Limb (tissue), 2 donors: Measurements from ENCODE around the gene ABHD8.
A peak's percentile ranks its signal among the peaks of the same experiment; 100 is the strongest.

Experiments used
- DNase-seq, 2 donors: peaks; one replicate each; pipeline ENCODE4 v3.0.0-alpha.2; 2016; ENCODE audit errors: extremely low spot score in 2 of 2

The ABHD8 gene

DNA sequence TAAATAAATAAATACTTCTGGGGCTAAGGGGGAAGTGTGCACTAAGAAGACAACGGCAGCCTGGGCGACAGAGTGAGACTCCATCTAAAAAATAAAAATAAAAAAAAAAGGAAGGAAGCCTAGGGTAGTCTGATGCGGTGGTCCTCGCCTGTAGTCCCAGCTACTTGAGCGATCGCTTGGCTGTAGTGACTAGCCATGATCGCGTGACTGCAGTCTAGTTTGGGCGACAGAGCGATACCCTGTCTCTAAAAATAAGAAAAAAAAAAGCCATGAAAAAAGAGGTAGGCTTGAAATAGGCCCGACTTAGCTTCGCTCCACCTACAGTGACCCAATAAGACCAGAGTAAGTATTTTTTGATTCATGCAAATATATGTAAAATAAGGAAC lies 36.6 kb downstream of the ABHD8 start:
- DNase-seq = no peak

DNA sequence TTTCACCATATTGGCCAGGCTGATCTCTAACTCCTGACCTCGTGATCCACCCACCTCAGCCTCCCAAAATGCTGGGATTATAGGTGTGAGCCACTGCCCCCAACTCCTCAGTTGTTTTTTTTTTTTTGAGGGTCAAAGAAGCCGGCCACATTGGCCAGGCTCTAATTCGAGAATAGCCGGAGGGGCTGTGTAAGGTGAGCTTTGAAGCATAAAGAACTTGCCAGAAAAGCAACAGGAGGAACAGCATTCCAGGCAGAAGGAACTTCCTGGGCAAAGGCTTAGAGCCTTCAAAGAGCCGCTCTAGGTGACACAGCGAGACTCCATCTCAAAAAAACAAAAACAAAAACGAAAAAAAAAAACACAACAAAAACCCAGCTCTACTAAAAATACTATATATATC lies 37.2 kb downstream of the ABHD8 start:
- DNase-seq = no peak

DNA sequence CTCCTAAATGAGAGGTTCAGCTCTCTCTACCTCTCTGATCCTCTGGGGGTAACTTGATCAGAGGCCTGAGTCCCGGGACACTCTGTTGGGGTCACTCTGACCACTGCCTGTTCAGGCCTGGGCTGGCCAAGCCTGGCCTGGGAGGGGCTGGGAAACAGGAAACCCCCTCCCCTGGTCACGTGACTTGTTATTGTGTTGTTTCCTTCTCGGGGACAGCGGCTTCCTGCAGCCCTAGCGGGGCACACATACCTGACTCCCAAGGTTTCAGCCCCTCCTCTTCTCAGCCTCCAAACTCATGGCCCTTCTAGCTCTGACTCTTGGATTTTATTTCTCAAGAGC lies 38.6 kb downstream of the ABHD8 start, which contains the start of gene USHBP1:
Gene USHBP1, minus strand, starts transcription at position 105 of the 339 bp plus-strand sequence. CDS start 446 bp downstream, outside the sequence.
- no peak for DNase-seq

DNA sequence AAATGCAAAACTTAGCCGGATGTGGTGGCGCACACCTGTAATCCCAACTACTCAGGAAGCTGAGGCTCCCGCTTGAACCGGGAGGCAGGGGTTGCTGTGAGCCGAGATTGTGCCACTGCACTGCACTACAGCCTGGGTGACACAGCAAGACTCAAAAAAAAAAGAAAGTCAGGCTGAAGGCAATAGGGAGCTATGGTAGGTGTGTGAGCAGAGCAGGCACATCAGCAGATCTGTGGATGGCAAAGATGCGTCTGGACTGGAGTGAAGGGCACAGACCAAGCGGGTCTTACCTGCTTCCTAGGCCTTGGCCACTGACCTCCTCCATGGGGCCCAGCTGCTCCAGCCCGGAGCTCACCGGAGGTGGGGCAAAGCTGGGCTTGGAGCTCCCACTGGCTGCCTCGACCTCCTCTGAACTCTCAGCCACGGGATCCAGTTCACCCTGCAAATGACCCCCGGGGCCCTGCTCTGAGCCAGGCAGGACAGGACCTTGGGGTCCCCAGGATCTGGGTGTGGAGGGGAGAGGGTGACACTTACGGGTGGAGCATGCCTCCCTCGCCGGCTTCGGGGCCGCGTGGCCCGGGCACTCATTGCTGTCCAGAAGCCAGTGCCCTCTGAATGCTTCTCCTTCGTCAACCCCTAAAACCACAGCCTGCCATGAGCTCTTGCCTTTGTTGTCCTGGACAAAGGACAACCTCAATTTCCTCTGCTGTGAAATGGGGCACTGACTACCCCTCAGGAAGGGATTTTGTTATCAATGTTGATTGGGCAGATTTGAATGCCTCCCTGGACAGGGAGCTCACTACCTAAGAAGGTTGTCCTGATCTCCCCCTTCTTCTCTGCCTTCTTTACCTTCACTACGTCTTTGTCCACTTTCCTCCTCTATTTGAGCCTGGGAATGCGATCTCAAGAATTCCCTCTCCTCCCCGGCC lies 39.2 kb downstream of the ABHD8 start:
- no peak for DNase-seq

DNA sequence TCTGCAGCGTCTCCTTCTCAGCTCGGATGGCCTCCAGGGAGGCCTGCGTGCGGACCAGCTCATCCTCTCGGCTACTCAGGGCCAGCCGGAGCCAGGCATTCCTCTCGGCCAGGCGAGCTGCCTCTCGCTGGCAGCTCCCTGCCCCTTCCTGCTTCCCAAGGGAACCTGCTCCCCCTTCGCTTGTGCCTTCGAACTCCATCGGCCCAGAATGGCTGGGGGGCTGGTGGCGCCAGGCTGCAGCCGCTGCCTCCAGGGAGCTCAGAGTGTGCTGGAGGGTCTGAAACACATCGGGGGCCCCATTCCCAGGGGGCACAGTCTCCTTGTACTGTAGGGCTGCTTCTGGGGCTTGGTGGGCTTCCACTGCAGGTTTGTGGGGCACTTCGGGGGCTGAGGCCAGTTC lies 40.7 kb downstream of the ABHD8 start:
- no peak for DNase-seq

DNA sequence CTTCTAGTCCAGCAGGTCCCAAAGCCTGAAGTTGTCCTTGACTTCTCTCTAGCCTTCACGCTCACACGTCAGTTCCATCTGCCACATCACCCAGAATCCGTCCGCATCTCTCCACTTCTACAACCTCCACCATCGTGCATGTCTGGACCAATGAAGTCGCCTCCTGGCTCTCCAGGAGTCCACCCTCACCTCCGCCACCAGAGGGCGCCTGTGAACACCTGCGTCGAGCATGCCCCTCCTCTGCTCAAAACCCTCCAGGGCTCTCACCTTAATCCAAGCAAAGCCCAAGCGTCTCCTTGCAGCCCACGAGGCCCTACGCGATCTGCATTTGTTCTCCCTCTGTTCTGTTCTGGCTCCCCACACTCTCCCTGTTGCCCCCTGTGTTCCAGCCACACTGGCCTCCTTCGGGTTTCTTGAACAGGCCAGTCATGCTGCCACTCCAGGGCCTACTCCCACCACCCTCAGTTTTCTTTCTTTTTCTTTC lies 42.3 kb downstream of the ABHD8 start:
- peak in 1 of 2 donors; percentile 71 for DNase-seq

DNA sequence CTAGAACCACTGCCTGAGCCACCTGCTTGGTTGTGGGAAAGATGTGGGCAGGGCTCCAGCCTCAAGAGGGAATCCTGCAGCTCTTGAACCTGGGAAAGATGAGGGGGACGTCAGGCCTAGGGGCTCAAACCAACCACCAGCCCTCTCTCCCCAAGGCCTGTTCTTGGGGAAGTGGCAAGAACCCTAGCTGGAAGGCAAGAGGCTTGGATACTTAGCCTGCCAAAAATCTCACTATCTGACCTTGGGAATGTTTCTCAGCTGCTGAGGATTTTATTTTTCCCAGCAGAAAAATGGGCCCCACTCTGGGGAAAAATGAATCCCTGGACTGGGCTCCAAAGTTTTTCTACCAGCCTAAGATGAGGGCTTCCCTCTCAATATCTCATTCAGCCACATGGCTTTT lies 43.3 kb downstream of the ABHD8 start:
- DNase-seq = no peak

DNA sequence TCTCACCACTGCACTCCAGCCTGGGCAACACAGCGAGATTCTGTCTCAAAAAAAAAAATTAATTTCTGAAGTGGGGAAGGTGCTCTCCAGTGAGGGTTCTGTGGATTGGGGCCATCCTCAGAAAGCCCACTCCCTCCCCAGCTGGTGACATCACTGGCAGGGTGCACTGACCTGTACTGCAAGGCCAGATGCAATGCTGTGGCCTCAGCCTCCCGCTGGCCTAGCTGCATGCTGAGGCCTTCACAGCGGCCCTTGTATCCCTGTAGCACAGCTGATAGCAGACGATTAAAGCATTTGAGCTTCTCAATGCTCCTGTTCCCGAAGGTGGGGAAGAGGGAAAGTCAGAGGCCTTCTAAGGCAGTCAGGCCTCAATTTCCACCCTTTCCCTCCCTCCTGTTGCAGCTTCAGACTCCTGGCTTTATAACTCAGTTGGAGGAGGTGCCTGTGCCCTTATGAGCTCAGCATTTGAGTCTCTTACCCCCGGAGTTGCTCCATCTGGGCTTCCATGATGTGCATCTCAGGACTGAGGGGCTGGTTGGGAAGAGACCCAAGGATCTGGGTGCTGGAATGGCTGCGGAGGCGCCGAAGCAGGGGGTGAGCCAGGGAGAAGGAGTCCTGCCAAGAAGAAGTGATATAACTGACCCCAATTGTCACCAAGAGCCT lies 44.0 kb downstream of the ABHD8 start:
- DNase-seq = no peak

DNA sequence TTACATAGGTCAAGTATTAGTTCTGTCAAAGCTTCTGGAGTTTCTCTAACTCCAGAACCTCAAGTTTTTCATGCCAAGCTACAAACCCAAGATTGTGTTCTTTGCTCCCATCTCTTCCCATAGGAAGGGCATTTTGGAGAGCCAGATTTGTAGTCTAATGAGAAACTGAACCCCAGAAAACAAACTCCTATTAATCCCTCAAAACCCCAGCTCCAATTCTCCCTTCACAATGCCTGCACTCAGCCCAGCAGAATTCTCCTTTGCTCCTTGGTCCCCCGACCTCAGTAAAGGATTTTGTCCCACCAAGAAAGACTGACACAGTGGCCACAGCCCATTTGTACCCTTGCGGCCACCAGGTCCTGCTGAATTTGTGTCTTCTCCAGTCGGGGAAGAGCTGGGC lies 47.1 kb downstream of the ABHD8 start:
- DNase-seq = no peak

DNA sequence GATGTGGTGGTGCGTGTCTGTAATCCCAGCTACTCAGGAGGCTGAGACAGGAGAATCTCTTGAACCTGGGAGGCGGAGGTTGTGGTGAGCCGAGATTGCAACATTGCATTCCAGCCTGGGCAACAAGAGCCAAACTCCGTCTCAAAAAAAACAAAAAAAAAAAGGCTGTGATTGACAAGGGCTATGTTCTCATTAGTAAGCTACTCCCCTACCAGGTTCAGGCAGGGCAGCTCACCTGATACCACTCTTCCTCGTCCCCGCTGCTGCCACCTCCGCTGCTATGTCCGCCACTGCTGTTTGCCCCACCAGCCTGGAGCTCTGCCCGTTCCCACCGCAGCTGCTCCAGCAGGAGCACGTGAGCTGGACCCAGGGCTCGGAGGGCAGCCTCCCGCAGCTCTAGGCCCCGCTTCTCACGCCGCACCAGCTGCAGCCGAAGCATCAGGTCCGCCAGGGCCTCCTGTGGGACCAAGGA lies 48.0 kb downstream of the ABHD8 start:
- DNase-seq = no peak

DNA sequence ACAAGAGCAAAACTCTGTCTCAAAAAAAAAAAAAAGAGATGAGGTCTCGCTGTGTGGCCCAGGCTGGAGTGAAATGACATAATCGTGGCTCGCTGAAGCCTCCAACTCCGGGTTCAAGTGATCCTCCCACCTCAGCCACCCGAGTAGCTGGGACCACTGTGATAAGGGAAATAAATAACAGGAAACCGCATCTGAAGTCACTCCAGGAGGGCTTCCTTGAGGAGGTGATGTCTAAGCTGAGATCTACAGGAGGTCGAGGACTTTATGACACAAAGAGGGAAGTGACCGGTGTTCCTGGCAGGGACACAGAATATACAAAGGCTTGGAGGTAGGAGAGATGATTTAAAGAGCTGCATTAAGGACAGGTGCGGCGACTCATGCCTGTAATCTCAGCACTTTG lies 48.6 kb downstream of the ABHD8 start:
- DNase-seq = no peak

DNA sequence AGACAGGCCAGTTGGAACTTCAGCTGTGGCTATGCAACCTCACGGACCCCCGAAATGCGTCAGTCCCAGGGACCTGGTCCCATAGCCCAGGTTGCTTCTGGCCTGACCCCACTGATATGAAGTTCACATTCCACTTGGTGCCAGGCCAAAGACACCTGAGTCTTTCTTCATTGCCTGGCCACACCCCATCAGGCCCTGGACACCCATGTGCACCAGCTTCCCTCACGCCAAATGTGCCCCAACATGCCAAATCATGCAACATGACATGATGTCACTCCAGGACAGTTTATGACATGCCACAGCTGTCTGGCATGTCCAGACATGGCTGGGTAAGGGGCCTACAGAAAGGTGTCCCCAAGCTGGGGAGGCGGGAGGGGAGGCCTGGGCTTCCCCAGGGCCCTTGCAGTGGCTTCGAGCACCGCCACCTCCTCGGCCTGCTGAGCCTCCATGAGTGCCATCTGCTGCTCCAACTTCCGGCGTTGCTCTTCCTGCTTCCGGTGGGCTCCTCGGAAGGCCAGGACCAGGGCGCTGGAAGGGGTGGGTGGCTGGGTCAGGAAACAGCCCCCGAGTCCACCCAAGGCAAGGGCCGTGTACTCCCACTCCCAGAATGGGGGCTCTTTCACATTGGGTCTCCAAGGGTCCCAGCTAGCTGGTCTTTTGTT lies 53.2 kb downstream of the ABHD8 start:
- DNase-seq = no peak

DNA sequence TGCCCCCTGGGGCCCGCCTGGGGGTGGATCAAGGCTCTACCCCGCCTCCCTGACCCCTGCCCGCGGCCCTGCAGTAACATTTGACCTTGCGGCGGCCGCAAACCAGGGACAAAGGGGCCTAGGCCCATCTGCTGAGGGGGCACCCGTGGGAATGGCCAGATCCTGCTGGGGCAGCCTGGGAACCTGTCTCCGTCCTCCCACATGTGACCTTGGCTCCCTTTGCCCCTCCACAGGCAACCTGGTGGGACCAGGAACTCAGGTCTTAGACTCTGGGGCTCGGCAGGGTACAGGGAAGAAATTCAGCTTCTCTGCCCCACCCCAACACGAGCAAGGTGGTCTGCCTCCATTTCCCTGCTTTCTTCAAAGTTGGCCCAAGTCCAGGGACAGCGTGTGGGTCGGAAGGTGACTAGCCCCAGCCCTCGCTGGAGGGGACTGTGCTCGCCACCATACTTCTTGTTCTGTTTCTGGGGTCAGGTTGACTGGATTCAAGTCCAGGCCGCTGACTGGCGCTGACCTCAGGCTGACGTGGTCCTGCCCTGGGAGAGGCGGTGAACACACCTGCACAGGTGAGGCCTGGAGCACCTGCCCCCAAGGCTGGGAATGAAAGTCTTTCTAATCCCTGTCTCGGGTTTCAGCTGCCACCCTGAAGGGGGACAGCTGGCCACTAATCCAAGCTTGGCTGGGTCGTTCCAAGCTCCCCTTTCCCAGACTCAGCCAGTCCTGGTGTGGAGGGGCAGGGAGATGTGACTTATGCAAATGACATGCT lies 55.0 kb downstream of the ABHD8 start:
- no peak for DNase-seq

DNA sequence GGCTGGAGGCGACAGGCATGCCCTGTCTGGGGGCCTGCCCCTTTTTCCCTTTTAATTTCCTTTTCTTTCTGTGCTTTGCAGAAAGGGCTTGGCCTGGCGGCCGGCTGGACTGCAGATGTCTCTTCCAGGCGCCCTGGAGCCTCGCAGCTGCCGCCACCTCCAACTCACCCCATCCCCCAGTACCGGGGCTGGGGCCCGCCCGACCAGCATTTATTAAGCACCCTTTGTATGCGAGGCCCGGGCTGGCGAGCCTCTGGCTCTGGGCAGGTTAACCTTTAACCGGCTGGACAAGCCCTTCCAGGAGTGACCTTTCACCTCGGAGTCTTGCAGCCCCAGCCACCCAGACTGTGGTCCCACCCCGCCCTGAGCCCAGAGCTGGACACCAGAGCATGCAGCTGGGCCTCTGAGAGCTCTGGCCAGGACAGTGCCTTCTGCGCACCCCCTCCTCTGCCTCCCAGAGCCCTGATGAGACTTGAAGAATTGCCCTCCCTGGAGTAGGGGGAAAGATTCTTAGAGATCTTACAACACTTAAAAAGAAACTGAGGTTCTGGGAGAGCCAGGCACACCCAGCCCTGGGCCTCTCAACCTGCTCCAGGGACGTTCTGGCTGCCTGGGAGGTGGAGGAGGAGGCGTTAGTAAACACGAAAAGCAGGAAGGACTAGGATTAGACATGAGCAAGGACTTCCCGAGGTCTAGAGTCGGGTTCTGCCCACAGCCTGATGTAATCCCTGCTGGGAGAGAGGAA lies 56.4 kb downstream of the ABHD8 start:
- peak in 1 of 2 donors; percentile 52 for DNase-seq

DNA sequence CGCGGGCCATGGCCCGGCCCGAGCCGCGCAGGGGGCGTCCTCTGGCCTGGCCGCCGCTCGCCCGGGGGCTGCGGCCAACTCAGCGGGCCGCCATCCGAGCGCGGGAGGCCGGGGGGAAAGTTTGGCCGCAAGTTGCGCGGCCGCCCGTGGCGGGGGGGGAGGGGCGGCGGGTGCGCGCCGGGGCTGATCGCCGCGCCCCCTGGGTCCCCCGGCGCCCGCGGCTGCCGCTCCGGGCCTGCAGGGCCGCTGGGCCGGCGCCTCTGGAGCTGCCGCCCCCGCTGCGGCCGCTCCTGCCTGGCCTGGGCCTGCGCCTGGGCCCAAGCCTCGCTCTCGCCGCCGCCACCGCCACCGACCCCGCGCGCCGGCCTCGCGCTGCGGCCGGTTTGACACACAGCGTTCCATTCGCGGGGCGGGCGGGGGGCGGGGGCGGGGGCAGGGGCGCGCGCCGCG lies 57.7 kb downstream of the ABHD8 start, which contains the start of gene NR2F6:
Gene NR2F6, minus strand, starts transcription at position 385 of the 450 bp plus-strand sequence. CDS start 699 bp downstream, outside the sequence.
- no peak for DNase-seq

DNA sequence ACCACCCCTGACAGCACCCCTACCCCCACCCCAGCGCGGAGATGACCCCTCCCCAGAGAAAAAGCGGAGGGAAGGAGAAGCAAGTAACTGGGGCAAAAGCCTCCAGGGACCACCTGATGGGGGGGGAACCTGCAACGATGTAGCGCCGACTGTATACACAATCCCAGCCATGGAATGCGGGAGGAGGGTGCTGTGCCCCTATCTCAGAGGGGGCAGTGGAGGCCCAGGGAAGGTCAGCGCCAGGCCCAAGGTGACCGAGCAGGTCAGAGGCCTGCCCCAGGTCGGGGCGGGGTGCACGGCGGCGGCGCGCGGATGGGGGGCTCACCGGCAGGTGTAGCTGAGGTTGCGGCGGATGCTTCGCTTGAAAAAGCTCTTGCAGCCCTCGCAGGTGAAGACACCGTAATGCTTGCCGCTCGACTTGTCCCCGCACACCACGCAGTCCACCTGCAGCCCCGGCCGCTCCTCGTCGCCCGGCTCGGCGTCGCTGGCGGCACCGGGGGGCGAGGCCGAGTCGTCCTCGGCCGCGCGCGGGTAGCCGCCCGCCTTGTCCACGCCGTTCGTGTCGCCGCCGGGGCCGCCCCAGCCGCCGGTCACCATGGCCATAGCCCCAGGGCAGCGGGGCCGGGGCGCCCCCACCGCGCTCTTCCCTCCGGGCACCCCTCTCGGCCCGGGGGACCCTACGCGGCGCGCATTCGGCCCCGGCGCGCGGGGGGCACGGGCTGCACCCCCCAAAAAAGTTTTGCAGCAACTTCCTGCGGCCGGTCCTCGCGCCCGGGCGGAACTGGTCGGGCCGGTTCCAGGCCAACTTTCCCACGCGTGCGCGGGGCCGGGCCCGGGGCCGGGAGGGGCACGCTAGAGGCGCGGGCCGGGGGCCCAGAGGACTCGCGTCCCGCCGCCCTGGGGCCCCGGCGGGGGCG lies 58.3 kb downstream of the ABHD8 start:
- DNase-seq = peak in 1 of 2 donors; percentile 68

DNA sequence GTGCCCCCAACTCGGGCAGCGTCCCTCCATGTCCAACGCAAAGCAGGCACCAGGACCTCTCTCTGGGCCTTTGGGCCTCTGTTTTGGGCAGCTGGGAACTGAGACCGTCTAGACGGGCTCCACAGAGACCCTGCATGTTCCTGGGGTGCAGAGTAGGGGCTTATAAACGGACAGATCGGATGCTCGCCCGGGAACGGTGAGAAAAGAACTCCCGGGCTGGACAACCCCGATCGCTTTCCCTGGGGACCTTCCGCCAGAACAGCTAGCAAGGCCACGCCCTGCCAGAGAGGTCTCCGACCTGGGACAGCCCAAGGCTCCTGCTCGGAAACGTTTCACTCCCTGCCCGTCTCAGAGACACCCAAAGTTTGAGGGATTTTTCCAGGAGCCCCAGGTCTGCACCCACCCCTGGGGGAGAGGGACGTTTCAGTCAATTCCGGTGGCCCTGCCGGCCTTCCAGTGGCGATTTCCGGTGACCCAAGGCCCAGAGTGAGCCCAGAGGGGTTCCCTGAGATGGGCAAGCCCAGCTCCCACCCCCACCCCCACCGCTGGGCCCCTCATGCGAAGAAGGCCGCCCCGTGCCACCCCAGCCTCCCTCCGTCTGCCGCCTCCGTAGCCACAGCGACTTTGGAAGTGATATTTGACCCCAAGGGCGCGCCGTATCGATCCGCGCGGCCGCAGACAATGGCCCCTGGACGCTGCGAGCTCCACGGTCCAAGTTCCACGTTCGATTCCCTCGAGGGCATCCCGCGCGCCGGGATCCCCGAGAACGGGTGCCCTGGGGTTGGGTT lies 59.2 kb downstream of the ABHD8 start:
- no peak for DNase-seq

DNA sequence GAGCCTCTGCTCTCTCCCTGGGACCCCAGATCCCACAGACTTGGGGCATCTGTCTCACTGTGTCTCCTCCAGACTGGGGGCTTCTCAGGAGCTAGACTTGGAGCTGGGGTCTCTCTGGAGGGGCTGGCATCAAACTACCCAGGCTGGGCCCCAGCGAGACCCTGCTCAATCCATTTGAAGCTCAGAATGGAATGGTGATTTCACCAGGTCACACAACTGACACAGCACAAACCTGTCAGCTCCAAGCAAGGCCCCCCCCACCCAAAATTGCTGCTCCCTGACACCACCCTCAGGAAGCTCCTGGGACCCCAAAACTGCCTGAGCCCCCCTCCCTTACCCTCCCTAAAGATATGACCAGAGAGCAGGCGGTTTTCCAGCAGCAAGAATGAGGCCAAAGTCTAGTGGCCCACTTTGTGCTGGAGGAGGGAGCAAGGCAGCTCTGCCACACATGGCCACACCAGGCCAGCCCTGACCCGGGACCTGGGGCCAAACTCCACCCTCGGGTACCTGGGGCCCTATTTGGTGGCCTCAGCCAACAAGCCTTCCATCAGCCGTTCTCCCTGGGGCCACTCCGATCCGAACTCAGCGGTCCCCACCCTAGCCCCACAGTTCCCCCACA lies 59.9 kb downstream of the ABHD8 start:
- DNase-seq = no peak
